ENCODE measurements around the gene C1orf35. TPM values are rescaled to one million over a fixed set of nuclear protein-coding genes. Genes with fewer than 3 reads are reported as not detected.
A peak's percentile ranks its signal among the peaks of the same experiment; 100 is the strongest.

The C1orf35 gene
- polyA plus RNA-seq, 3 donors from 2014 or later, result 1.8 to 21.7 (median 16.6) TPM

- Mint-ChIP-seq H3K36me3 (peaks cover 7 to 14% (median 8%) of the 10 kb centered on the region in 3 donors), H3K4me1 (peaks cover 35 to 50% of the 10 kb centered on the region in 2 donors), H3K4me3 (peak overlapping the region; percentile 61 to 78 (median 76)), H3K27me3 (ENCODE audit: low read depth in 3 of 3) (peaks cover 10 to 29% (median 23%) of the 10 kb centered on the region in 3 donors), H3K9me3 (peaks cover 0 to 2% (median 0%) of the 10 kb centered on the region in 6 donors), H3K27ac (peak overlapping the region; percentile 74 to 94 (median 88))
- DNase-seq, result no peak
Observed at GRCh38 chr1:228100822-228101613, 2.1 kb downstream of the C1orf35 start.

- Mint-ChIP-seq H3K27me3 (ENCODE audit: low read depth in 3 of 3) (peaks cover 8 to 32% (median 25%) of the 10 kb centered on the region in 3 donors), H3K4me3 (no peak overlapping the region), H3K4me1 (peaks cover 45 to 63% of the 10 kb centered on the region in 2 donors), H3K9me3 (peaks cover 0 to 5% (median 3%) of the 10 kb centered on the region in 6 donors), H3K36me3 (peaks cover 18 to 31% (median 19%) of the 10 kb centered on the region in 3 donors), H3K27ac (peak overlapping the region in 5 of 6 donors; percentile 14 to 62 (median 45))
- no peak for DNase-seq
Observed at GRCh38 chr1:228099331-228099732, 3.8 kb downstream of the C1orf35 start.

- peaks cover 18 to 34% (median 19%) of the 10 kb centered on the region in 3 donors for H3K36me3 Mint-ChIP-seq
- H3K4me1 Mint-ChIP-seq, result peaks cover 43 to 62% of the 10 kb centered on the region in 2 donors
- peaks cover 0 to 5% (median 3%) of the 10 kb centered on the region in 6 donors for H3K9me3 Mint-ChIP-seq
- H3K4me3 Mint-ChIP-seq, result no peak overlapping the region
- no peak for DNase-seq
- peaks cover 9 to 35% (median 22%) of the 10 kb centered on the region in 3 donors for H3K27me3 Mint-ChIP-seq (ENCODE audit: low read depth in 3 of 3)
- H3K27ac Mint-ChIP-seq, result peak overlapping the region in 5 of 6 donors; percentile 11 to 72 (median 61)
Observed at GRCh38 chr1:228098323-228098931, 4.7 kb downstream of the C1orf35 start.

GRCh38 chr1:228097333-228098081, 5.6 kb downstream of the C1orf35 start:
- H3K4me1 Mint-ChIP-seq, result peaks cover 48 to 66% of the 10 kb centered on the region in 2 donors

GRCh38 chr1:228096416-228097332, 6.5 kb downstream of the C1orf35 start:
- H3K27me3 Mint-ChIP-seq (ENCODE audit: low read depth in 3 of 3), result peaks cover 6 to 30% (median 19%) of the 10 kb centered on the region in 3 donors
- H3K27ac Mint-ChIP-seq, result peak overlapping the region in 4 of 6 donors; percentile 22 to 61 (median 42)
- peaks cover 18 to 34% (median 19%) of the 10 kb centered on the region in 3 donors for H3K36me3 Mint-ChIP-seq
- H3K4me3 Mint-ChIP-seq, result no peak overlapping the region
- no peak for DNase-seq
- peaks cover 0 to 5% (median 2%) of the 10 kb centered on the region in 6 donors for H3K9me3 Mint-ChIP-seq
- H3K4me1 Mint-ChIP-seq, result peaks cover 56 to 74% of the 10 kb centered on the region in 2 donors

More at GRCh38 chr1:228097333-228098081, 5.6 kb downstream of the C1orf35 start:
- Mint-ChIP-seq H3K27me3 (ENCODE audit: low read depth in 3 of 3) (peaks cover 6 to 30% (median 20%) of the 10 kb centered on the region in 3 donors), H3K9me3 (peaks cover 0 to 5% (median 2%) of the 10 kb centered on the region in 6 donors), H3K27ac (peak overlapping the region in 5 of 6 donors; percentile 27 to 72 (median 55)), H3K36me3 (peaks cover 18 to 34% (median 19%) of the 10 kb centered on the region in 3 donors), H3K4me3 (no peak overlapping the region)
- DNase-seq, result no peak

GRCh38 chr1:228095938-228096337, 7.2 kb downstream of the C1orf35 start:
- Mint-ChIP-seq H3K27ac (peak overlapping the region in 5 of 6 donors; percentile 4 to 70 (median 36)), H3K36me3 (peaks cover 18 to 34% (median 19%) of the 10 kb centered on the region in 3 donors), H3K4me3 (no peak overlapping the region), H3K4me1 (peaks cover 59 to 76% of the 10 kb centered on the region in 2 donors), H3K9me3 (peaks cover 0 to 5% (median 2%) of the 10 kb centered on the region in 6 donors), H3K27me3 (ENCODE audit: low read depth in 3 of 3) (peaks cover 6 to 25% (median 19%) of the 10 kb centered on the region in 3 donors)
- DNase-seq, result no peak

- DNase-seq, result no peak
- H3K27ac Mint-ChIP-seq, result peak overlapping the region in 5 of 6 donors; percentile 36 to 70 (median 55)
- H3K27me3 Mint-ChIP-seq (ENCODE audit: low read depth in 3 of 3), result peaks cover 6 to 26% (median 21%) of the 10 kb centered on the region in 3 donors
- H3K4me3 Mint-ChIP-seq, result peak overlapping the region in 2 of 5 donors; percentile 5 to 7
- peaks cover 66 to 84% of the 10 kb centered on the region in 2 donors for H3K4me1 Mint-ChIP-seq
- peaks cover 18 to 34% (median 19%) of the 10 kb centered on the region in 3 donors for H3K36me3 Mint-ChIP-seq
- peaks cover 0 to 5% (median 2%) of the 10 kb centered on the region in 6 donors for H3K9me3 Mint-ChIP-seq
Observed at GRCh38 chr1:228095161-228095560, 8.0 kb downstream of the C1orf35 start.

- no peak for DNase-seq
- peaks cover 16 to 34% (median 18%) of the 10 kb centered on the region in 3 donors for H3K36me3 Mint-ChIP-seq
- peaks cover 73 to 89% of the 10 kb centered on the region in 2 donors for H3K4me1 Mint-ChIP-seq
- H3K27ac Mint-ChIP-seq, result peak overlapping the region in 4 of 6 donors; percentile 42 to 78 (median 54)
- peaks cover 0 to 5% (median 2%) of the 10 kb centered on the region in 6 donors for H3K9me3 Mint-ChIP-seq
- peaks cover 6 to 25% (median 15%) of the 10 kb centered on the region in 3 donors for H3K27me3 Mint-ChIP-seq (ENCODE audit: low read depth in 3 of 3)
- H3K4me3 Mint-ChIP-seq, result peak overlapping the region in 1 of 5 donors; percentile 7
Observed at GRCh38 chr1:228094432-228095016, 8.6 kb downstream of the C1orf35 start.

GRCh38 chr1:228093050-228093906, 9.8 kb downstream of the C1orf35 start:
- DNase-seq, result no peak
- Mint-ChIP-seq H3K27me3 (ENCODE audit: low read depth in 3 of 3) (peaks cover 7 to 27% (median 13%) of the 10 kb centered on the region in 3 donors), H3K9me3 (peaks cover 0 to 5% (median 2%) of the 10 kb centered on the region in 6 donors), H3K27ac (peak overlapping the region in 1 of 6 donors; percentile 34), H3K36me3 (peaks cover 13 to 28% (median 15%) of the 10 kb centered on the region in 3 donors), H3K4me1 (peaks cover 85 to 93% of the 10 kb centered on the region in 2 donors), H3K4me3 (peak overlapping the region in 1 of 5 donors; percentile 13)

- H3K27ac Mint-ChIP-seq, result peak overlapping the region in 5 of 6 donors; percentile 27 to 94 (median 59)
- no peak for DNase-seq
- peaks cover 8 to 21% (median 11%) of the 10 kb centered on the region in 3 donors for H3K27me3 Mint-ChIP-seq (ENCODE audit: low read depth in 3 of 3)
- H3K36me3 Mint-ChIP-seq, result peaks cover 13 to 22% (median 15%) of the 10 kb centered on the region in 3 donors
- H3K9me3 Mint-ChIP-seq, result peaks cover 0 to 5% (median 2%) of the 10 kb centered on the region in 6 donors
- peak overlapping the region in 3 of 5 donors; percentile 13 to 38 (median 20) for H3K4me3 Mint-ChIP-seq
- peaks cover 88 to 94% of the 10 kb centered on the region in 2 donors for H3K4me1 Mint-ChIP-seq
Observed at GRCh38 chr1:228092342-228093049, 10.6 kb downstream of the C1orf35 start.

Data from immature natural killer cell (primary cell).